Measurements from ENCODE around the gene GPR63.

- TF ChIP-seq CTCF (conservative IDR thresholded peaks at IDR 0.05; ENCODE audit: low read depth, low read length) (no peak), FOS (IDR thresholded peaks at IDR 0.05; ENCODE audit: low read depth, low read length) (no peak), USF2 (IDR thresholded peaks at IDR 0.05; ENCODE audit: low read depth, low read length) (no peak), POLR2A (IDR thresholded peaks at IDR 0.05; ENCODE audit: low read depth, low read length) (no peak), SMC3 (IDR thresholded peaks at IDR 0.05; ENCODE audit: low read depth, low read length) (no peak), BHLHE40 (IDR thresholded peaks at IDR 0.05; ENCODE audit: low read depth, low read length) (no peak), MAFK (IDR thresholded peaks at IDR 0.05; ENCODE audit: low read depth, low read length) (no peak), RAD21 (IDR thresholded peaks at IDR 0.05; ENCODE audit: low read length) (no peak), RCOR1 (IDR thresholded peaks at IDR 0.05; ENCODE audit: insufficient replicate concordance, low read length) (no peak), CEBPB (IDR thresholded peaks at IDR 0.05; ENCODE audit: low read depth, low read length) (no peak), MXI1 (IDR thresholded peaks at IDR 0.05; ENCODE audit: borderline replicate concordance, low read depth, low read length) (no peak), ELK1 (IDR thresholded peaks at IDR 0.05; ENCODE audit: borderline replicate concordance, low read depth, low read length) (no peak), MAZ (IDR thresholded peaks at IDR 0.05; ENCODE audit: borderline replicate concordance, low read depth, low read length) (no peak), NFE2L2 (IDR thresholded peaks at IDR 0.05; ENCODE audit: low read depth, low read length) (no peak)
These were observed 49.3 kb downstream of the GPR63 start for GRCh38 chr6:96787846-96788580.
